ENCODE data around the gene SLC12A8.
A peak's percentile ranks its signal among the peaks of the same experiment; 100 is the strongest.

SLC12A8 gene

DNA sequence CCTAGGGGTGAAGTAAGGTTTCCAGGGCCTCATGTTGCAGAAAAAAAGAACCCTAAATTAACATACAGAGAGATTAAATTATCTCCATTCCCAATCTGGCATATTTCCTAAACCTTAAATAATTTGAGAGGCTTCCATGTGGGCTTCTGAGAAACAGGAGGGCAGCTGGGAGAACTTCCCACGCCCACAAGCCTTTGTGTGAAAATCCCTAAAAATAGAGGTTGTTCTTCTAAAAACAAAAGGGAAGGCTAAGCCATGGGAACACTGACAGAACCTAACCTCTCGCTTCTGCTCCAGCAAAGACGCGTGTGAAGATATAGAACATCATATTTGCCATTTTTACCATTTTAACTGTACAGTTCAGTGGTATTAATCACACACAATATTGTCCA lies 812 bp upstream of the SLC12A8 start:
- no peak for DNase-seq

DNA sequence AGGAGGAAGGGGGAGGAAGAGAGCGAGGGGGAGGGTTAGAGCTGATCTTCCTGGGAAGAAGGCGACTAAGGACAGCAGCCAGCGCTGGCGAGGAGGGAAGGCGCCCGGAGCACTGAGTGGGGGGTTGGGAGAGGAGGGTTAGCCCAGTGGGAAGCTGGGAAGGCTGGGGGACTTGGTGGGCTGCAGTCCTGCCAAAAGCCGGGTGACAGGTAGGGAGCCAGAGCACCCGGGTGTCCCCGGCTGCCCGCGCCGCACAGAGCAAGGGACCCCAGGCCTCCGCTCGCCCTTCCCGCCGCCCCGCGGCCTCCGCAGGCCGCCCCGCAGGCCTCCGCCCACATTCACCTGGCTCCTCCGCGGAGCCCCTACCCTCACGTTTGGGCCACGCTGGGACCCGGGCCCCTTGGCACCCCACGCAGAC lies 448 bp downstream of the SLC12A8 start:
- DNase-seq, result no peak

DNA sequence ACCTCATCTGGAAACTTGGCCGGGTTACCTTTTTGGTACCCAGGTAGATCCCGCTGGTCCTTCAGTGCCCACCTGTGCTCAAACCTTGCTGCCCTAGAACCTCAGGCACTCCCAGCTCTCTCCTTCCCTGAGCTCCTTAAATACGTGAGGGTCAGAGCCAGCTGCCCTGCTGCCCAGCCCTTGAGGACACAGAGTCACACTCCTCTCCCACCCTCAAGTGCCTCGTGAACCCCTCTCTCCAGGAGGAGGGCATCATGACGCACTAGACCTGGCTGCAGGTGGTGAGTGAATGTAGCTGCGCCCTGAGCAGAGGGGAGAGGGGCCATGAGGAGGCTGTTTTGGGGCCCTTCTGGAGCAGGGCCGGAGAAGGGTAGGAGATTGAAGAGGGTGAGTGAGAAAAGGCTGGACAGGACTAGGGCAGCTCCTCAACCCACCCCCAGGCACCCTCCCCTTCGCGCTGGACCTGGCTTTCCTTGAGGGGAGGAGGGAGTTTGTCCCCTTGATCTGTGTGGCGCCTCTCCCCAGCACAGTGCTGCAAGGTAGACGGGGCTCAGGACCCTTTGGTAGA lies 941 bp downstream of the SLC12A8 start:
- no peak for DNase-seq

DNA sequence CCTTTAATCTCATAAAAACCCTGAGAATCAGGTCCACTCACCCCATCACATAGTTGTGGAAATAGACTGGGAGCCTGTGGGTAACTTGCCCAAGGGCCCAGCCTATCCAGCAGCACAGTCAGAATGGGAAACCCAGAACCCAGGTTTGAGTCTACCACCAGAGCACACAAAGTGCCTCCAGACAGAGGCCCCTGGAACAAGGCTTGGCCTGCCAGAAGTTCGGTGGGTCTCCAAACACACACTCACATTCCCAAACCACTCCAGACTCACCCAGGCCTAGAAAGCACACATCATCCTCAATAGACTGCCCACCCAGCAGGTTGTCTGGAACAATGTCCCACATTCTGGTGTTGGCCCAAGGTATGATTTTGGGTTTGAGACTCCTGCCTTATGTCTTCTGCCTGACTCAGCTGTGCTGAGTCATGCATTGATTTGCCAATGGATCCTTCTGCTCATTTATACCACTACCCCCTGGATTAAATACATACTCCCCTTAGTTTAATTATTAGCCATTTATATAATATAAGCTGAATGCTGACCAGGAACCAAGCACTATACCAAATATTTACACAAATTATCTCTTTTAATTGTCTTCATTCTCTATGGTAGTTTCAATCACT lies 4.5 kb downstream of the SLC12A8 start:
- DNase-seq, result no peak

DNA sequence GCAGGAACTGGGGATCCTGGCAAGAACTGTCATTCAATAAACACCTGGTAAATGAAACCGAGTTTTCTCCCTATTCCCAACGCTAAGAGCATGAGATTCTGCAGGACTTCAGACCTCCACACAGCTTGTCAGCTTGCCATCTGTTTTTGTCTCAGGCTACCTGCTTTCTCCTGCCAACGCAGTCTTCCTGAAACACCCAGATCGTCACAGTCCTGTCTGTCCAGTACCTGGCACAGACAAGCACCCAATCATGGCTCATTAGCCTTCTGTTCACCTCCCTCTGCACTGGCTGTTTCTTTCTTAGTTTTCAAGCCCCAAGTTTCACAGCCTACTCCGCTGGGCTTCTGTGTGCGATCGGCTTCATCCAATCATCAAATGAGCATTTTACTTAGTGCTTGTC lies 5.0 kb downstream of the SLC12A8 start:
- no peak for DNase-seq

DNA sequence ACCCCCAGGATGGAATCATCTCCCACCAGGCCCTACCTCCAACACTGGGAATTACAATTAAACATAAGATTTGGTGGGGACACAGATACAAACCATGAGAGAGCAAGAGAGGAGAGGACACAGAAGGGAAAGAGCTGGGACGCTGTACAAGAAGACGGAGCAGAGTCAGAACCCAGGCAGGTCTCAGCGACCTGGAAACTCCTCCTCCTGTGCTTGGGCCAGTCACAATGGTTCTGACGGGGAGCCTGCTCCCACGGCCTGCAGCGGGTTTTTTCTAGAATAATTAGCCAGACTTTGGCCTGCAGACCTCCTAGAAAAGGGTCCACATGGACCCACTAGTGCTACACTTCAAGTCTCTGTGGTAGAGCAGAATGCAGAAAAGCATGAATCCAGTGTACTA lies 5.6 kb downstream of the SLC12A8 start:
- no peak for DNase-seq

DNA sequence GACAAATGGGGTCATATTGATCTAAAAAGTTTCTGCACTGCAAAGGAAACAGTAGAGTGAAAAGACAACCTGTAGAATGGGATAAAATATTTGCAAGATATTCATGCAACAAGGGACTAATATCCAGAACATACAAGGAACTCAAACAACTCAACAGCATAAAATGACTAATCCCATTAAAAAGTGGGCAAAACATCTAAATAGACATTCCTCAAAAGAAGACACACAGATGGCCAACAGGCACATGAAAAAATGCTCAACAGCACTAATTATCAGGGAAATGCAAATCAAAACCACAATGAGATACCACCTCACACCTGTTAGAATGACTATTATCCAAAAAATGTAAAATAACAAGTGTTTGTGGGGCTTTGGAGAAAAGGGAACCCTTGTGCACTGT lies 8.8 kb downstream of the SLC12A8 start:
- no peak for DNase-seq

DNA sequence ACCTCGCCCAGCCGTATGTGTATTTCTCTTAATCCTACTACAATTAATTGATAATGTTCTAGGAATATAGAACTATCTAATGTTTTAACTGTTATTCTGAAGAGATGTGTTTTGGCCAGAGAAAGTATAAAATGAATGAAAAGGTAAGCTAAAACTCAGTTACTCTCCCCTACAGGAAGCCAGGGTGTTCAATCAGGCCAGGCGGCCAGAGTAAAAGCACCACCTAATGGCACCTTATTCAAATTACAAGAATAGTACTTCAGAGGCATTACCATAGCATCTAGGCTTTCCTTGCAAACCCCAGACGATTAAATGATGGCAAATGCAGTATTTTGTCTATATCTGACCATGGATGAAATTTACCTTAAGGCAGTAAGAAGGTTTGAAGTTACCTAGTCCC lies 10.4 kb downstream of the SLC12A8 start:
- DNase-seq, result peak; percentile 36

DNA sequence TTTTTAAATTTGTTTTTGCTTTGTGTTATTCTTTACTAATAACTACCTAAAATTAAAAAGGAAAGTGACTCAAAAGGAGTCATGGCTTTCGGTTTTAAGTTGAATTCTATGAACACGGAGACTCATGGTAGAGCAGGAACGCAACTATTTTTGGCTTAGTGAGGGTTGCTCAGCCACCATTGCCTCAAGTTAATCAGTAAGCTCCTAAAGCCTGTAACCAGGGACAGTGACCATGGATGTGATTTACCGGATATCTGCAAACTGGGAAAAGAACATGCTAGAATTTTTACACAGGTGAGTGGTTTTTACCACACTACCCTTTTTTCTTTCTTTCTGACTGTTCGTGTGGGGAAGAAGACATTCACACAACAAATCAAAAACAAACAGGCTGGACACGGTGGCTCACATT lies 11.8 kb downstream of the SLC12A8 start:
- peak; percentile 40 for DNase-seq

DNA sequence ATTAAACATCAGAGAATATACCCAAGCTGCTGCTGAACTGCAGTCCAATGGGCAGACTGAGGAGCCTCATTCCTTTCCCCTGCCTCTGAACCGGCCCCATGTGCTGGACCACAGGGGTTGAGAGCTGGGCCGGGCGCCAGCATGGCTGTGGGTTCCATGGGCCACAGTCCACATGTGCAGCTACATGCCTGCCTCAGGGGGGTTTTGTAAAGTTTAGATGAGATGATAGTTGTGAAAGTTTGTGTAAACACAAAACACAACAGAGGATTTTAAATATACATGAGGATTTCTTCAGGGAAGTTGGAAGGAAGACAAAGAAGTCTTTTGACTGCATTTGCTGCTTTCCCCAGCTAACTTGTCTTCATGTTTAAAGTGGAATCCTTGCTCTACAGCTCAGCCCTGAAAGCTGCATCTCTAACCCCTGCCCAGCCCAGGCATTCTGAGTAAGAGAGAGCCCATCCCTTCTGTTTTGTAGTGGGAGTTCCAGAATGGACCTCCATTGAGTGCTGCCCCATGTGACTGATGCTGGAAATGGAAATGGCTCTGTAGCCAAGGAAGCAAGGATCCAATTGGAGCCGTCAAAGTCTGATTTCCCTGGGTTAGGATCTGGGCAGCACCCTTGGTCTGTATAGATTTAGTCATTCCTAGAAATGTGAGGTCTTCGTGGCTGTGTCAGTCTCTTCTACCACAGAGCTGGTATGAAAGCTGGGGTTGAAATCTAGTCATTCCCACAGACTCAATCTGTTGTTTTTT lies 17.5 kb downstream of the SLC12A8 start:
- peak; percentile 45 for DNase-seq

DNA sequence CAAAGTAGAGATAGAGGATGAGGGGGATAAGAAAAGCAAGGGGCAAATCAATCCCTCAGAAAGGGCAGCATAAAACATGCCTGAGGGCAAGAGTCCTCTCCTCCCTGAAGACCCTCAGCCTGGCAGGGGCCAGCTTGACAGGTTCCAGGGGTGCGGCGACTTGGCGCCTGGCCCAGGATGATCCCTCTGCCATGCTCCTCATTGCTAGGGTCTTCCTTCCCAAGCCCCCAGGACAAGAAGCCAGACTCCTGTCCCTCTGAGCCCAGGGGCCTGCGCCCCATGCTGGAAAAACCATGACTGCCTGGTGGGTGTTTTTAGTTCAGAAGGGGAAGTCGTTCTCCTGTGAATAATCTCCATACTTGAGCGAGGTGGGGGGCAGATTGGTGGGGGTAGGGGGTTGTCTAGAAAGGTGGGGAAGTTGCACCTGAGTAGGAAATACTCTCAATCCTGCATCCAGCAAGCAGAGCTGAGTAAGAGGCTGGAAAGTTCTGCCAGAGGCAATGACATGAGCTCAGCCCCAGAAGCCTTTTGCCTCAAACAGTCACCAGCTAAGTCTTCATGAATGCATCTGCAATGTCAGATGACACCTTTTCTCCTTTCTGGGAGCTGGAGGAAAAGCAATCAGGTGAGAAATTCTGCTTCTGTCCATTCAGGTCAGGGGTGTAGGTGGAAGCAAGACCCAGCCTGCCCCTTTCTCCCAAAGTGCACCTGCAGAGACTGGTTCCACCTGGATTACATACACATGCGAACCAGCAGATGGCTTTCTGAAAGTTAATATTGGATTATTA lies 18.3 kb downstream of the SLC12A8 start:
- no peak for DNase-seq

DNA sequence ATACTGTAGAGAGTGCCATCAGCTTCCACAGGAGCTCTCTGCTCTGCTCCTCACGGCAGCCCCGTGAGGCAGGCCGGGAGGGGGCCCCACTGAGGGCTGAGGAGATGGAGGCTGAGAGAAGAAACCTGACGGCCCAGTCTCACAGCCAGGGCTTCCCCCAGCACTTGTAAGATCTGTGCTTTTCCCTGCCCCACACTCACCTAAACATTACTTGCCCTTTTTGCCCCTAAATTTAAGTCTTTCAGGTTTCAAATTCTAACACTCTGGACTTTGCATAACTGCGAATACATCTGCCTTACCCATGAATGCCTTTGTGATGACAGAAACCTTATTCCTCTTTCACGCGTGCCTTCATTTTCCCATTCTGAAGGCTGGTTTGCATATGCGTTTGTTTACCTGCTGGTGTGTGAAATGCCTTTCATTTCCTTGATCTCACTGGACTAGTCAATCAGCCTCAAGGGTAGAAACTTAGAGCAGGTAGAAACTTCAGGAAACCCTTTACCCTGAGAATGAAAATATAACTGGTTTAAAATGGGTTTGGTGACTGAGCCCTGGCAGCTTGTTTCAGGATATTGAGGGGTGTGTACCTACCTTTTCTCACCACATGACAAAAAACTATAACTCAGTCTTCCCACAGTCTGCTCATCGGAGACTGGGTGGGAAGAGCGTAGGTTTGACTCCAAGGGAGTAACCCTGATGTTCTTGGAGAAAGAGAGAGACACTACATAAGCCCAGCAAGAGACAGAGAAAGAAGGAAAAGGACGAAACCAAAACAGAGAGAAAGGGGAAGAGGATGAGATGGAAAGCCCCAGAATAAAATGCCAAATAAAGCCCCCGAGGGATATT lies 20.1 kb downstream of the SLC12A8 start:
- DNase-seq, result no peak

DNA sequence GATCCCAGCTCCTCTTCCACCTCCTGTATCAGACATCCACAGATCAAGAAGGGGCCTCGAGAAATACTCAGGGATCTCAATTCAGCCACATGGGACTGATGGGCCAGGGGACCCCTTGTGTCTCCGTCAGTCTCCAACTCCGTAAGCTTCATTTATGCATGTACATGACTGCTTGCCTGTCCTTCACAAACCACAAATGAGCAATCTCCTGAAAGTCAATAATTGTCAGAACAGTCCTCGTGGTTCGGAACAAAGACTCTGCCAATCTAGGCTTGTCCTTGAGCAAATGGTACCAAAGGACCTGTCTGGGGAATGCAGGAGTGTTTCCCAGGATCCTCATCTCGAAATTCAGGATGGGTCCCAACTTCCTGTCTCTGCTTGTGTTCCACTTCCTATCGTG lies 20.8 kb downstream of the SLC12A8 start:
- no peak for DNase-seq

DNA sequence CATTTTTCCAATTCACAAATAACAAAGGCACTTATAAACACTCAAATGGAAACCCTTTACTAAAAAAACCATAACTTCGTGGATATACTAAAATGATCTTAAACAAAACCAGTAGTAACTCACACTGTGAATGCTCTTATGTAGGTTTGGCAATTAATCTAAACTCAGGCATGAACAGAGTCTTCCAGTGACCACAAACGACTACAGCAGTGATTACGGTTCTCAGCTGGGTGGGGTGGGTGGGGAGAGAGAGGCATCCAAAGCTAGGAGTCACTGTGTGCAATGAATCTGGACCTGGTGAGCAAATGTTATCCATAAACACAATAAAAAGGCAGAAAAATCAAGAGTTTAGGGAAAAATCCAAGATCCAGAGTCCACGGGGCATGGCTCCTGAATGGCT lies 21.3 kb downstream of the SLC12A8 start:
- no peak for DNase-seq

DNA sequence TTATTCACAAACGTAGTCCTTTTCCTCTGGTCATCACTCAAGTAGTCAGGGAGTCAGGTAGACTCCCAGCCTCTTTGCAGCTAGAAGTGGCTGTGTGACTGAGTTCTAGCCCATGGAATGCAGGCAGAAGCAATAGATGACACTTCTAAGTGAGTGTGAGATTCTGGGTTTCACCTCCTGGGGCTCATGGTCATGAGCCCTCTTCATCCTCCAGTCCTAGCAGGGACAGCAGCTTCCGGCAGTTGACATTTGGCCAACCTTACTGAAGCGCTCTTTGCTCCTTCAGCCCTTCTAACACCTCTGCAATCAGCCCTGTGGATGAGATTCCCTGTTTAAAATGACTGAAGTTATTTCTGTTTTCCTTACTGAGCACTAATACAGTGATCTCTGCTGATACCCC lies 21.8 kb downstream of the SLC12A8 start:
- no peak for DNase-seq

DNA sequence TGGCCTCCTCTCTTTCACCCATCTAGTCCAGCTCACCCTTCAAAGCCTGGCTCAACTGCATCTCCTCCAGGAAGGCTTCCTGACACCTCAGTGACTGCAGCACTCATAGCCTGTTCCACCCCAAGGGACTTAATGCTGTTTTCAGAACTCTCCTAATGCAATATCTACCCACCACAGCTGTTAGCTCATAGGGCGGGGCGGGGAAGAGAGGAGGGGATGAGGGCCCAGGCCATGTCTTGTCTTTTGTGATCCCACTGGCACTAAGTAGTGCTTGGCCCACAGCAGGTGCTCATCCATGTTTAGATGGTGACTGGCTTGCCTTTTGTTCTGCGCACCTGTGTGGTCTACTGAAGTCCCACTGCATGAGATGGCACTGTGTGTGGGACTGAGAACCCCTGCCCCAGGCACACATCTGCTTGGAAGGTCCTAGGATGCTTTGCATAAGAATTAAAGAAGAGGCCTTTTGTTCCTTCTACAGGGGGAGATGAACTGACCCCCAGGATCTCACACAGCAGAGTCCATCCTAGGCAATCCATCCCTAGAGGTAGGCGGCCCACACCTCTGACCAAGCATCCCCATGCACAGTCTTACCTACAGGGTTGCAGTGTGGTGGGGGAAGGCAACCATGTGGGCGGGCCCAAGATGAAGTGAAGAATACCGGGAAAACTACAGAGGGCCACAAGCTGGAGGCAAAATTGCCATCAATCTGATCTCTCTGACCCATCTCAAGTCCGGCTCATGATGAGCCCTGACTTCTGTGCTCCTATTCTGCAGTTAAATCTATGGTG lies 23.0 kb downstream of the SLC12A8 start:
- DNase-seq, result no peak

DNA sequence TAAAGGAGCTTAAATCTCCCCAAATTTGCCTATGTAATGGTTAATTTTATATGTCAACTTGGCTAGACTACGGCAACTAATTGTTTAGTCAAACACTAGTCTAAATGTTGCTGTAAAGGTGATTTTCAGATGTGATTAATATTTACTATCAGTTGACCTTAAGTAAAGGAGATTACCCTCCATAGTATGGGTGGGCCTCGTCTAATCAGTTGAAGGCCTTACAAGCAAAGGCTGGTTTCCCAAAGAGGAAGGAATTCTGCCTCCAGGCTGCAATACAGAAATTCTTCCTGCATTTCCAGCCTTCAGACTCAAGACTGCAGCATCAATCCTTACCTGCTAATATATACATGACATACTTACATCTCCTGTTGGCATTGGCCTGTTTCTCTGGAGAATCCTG lies 23.6 kb downstream of the SLC12A8 start:
- DNase-seq, result no peak

DNA sequence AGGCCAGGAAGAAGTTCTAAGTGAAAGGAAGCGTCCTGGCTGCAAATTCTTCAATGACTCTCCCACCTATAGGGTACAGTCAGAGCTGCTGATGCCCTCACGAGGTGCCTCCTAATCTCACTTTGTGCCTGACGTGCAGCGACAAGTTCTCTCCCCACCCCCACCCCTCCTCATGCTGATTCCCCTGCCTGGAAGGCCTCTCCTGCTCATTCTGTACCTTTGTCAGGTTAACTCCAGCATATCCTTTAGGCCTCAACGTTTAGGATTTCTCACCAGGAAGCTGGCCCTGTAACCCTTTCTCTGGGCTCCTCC lies 25.0 kb downstream of the SLC12A8 start:
- no peak for DNase-seq

DNA sequence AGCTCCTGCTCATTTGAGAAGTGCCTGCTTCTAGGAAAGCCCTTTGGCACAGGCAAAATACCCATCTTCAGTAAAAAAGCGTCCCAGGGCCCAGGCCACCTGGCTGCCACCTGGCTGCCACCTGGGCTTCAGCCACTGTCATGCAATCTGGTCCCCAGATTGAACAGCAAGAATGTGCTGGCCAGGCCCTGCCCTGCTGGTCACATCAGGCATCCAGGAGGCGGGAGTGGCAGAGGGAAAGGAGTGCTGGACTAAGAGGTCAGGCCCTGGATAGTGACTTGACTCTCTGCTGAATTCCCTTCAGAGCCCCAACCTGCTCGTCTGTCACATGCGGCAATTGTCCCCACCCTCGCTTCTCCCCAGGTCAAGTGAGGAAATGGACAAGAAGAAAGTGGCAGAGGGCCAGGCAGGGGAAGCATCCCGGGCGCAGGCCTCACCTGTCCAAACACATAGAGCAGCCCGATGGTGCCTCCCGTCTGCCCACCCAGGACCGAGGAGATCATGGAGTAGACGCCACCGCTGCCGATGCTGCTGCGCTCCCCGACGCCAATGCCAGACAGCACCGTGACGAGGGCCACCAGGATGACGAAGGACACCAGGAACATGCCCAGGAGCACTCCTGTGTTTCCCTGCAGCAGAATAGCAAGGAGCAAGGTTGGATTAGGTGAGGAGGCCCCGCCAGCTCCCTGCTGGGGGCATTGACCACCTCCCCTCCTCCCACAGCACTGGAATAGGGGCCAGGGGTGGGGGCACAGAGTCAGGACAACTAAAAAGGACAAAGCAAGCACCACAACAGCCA lies 25.5 kb downstream of the SLC12A8 start:
- no peak for DNase-seq

DNA sequence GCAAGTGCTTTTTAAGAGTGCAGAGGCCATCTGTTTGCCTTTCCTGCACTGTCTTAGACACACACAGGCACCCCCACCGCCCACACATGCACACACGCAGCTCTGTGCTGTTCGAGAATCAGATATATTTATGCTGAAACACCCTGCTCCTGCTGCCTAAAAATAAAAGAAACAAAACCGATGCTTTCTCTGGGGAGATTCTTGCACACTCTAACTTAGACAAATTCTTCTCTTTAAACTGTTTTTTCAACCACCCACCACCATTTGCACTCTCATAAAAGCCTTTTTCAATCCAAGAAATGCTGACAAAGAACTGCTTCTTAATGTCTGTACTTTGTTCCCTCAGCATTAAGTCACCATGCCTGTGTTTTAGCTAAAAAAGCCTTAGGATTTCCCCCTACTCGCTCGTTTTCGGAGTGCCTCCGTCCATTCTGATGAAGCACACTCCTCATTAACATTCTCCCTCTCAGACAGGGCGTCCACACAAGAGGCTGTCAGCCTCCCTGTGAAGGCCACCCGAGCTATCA lies 26.2 kb downstream of the SLC12A8 start:
- DNase-seq, result no peak

DNA sequence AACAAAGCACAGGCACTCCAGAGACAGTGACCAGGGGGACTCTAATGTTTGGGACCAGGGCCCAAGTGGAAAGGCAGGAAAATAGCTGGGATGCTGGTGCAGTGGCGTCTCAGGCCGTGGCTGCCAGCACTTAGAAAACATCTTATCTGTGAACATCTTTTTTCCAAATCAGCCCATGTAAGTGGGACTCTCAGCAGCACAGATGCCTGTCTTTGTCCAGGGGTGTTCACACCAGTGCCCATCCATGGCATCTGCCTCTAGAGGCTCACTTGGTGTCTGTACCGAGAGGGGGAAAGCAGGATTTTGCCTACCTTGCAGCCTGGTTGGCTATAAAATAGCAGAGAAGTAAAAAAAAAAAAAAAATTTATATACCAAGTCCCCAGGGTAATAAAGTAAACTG lies 26.7 kb downstream of the SLC12A8 start:
- no peak for DNase-seq

All from activated CD4-positive, alpha-beta T cell treated with anti-CD3 and anti-CD28 coated beads, Interleukin-2, Interleukin-6, amounts not matched to agents 100 ng/mL and 50 ng/mL, durations not matched to agents 16 hours and 8 hours (primary cell).